BE2C (cell line): ENCODE results near the gene CYGB.
A peak's percentile ranks its signal among the peaks of the same experiment; 100 is the strongest.
"Not testable (repeated sequence)": the region's sequence is repeated elsewhere in the genome, so short reads cannot be mapped to it uniquely, and the experiment has no call there.

ENCODE experiments used
- DNase-seq: peaks from one replicate; pipeline ENCODE4 v3.0.0-alpha.2; 2020
- H3K27me3 ChIP-seq: fragments of 250-450 bp; sonication (Bioruptor Pico); 2 replicates; pipeline ENCODE4 v1.5.1; 2020; ENCODE audit warnings: mild to moderate bottlenecking
- H3K36me3 ChIP-seq: fragments of 250-450 bp; sonication (Bioruptor Pico); 2 replicates; pipeline ENCODE4 v1.5.1; 2020; ENCODE audit warnings: mild to moderate bottlenecking
- H3K4me1 ChIP-seq: fragments of 250-450 bp; sonication (Bioruptor Pico); 2 replicates; pipeline ENCODE4 v1.5.1; 2020
- H3K4me3 ChIP-seq: 2 replicates; pipeline ENCODE4 v1.5.1; 2011; ENCODE audit warnings: low read depth, low read length
- H3K9me3 ChIP-seq: fragments of 250-450 bp; sonication (Bioruptor Pico); 2 replicates; pipeline ENCODE4 v1.5.1; 2020
- CTCF ChIP-seq: IDR thresholded peaks from 2 replicates; pipeline ENCODE4 v1.5.1; 2012; ENCODE audit warnings: mild to moderate bottlenecking, low read depth, low read length

Gene CYGB

GRCh38 chr17:76513306-76513692 lies 24.2 kb downstream of the CYGB start:
- DNase-seq = no peak
- Histone ChIP-seq H3K9me3 (no peaks in the 10 kb centered on the region), H3K27me3 (no peaks in the 10 kb centered on the region), H3K4me3 (no peak overlapping the region), H3K36me3 (no peaks in the 10 kb centered on the region), H3K4me1 (no peaks in the 10 kb centered on the region)
- no peak for TF ChIP-seq CTCF

GRCh38 chr17:76512366-76513305 lies 24.9 kb downstream of the CYGB start:
- no peak for DNase-seq
- TF ChIP-seq CTCF = no peak
- Histone ChIP-seq H3K27me3 (no peaks in the 10 kb centered on the region), H3K9me3 (no peaks in the 10 kb centered on the region), H3K4me3 (no peak overlapping the region), H3K36me3 (no peaks in the 10 kb centered on the region), H3K4me1 (no peaks in the 10 kb centered on the region)

DNA sequence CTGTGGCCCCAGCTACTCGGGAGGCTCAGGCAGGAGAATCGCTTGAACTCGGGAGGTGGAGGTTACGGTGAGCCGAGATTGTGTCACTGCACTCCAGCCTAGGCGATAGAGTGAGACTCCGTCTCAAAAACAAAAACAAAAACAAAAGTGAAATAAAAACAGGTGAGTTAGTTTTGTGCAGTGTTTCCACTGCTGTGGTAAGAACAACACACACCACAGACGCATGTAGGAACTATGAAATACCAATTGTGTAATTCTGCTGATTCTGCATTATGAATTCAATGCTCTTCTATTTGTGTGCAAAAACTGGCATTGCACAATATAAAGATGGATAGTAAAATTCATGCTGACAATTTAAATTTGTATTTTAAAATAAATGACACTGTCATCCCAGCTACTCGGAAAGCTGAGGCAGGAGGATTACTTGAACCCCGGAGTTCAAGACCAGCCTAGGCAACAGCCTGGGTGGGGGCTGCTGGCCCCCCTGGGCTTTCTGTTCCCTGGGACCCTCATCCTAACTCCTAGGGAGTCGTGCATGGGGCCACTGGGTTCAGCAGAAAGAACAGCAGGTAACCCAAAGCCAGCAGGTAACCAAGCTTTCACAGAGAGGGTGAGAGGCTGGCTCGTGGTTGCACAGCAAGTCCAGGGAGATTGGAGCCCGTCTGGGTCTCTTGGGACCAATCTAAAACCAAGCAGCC lies 25.7 kb downstream of the CYGB start:
- H3K4me3 ChIP-seq = no peak overlapping the region
- H3K9me3 ChIP-seq = no peaks in the 10 kb centered on the region
- TF ChIP-seq CTCF = no peak
- no peaks in the 10 kb centered on the region for H3K27me3 ChIP-seq
- no peaks in the 10 kb centered on the region for H3K36me3 ChIP-seq
- no peak for DNase-seq
- H3K4me1 ChIP-seq = no peaks in the 10 kb centered on the region

DNA sequence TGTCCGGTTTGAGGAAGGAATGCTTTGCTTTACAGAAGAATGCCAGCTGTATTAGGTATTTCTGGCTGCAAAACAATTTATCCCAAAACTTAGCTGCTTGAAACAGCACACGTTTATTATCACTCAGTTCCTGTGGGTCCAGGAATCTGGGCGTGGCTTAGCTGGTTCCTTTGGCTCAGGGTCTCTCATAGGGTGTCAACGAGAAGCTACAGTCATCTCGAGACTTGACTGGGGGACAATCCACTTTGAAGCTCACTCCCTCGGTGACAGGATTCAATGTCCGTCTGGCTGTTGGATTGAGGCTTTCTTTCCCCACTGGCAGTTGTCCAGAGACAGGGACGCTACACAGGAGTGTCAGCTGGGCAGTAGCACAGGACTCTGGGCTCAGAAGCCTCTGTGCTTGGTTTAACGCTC lies 26.7 kb downstream of the CYGB start:
- H3K36me3 ChIP-seq = no peaks in the 10 kb centered on the region
- H3K27me3 ChIP-seq = no peaks in the 10 kb centered on the region
- no peak for DNase-seq
- H3K4me1 ChIP-seq = peaks cover 3% of the 10 kb centered on the region; the same call in 1 of the 2 replicates
- no peaks in the 10 kb centered on the region for H3K9me3 ChIP-seq
- no peak for TF ChIP-seq CTCF
- H3K4me3 ChIP-seq = no peak overlapping the region

DNA sequence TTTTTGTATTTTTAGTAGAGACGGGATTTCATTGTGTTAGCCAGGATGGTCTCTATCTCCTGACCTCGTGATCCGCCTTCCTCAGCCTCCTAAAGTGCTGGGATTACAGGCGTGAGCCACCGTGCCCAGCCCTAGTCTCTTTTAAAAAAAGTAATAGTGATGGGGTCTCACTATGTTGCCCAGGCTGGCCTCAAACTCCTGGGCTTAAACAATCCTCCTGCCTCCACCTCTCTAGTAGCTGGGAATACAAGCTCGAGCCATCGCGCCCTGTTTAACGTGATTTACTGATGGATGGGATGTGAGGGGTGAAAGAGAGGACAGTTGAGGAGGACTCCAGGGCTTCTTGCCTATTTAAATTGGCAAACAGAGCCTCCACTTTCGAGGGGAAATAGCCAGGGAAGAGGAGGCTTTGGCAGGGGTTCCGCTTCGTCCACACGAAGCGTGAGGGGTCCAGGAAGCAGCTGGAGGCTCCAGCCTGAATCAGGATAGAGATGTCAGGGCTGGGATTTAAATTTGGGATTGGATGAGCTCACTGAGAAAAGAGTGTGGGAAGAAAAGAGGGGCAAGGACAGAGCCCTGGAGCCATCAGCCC lies 28.9 kb downstream of the CYGB start:
- H3K36me3 ChIP-seq = not testable (repeated sequence)

GRCh38 chr17:76506408-76507345 lies 30.8 kb downstream of the CYGB start:
- peak; percentile 81 for DNase-seq
- H3K36me3 ChIP-seq = no peaks in the 10 kb centered on the region
- no peaks in the 10 kb centered on the region for H3K27me3 ChIP-seq
- H3K9me3 ChIP-seq = no peaks in the 10 kb centered on the region
- no peak overlapping the region for H3K4me3 ChIP-seq
- peak; percentile 86 for TF ChIP-seq CTCF
- peaks cover 5% of the 10 kb centered on the region; the same call in 1 of the 2 replicates for H3K4me1 ChIP-seq

More for the DNA sequence above, 28.9 kb downstream of the CYGB start:
- not testable (repeated sequence) for H3K9me3 ChIP-seq, H3K4me1 ChIP-seq, H3K27me3 ChIP-seq, H3K4me3 ChIP-seq, DNase-seq
